Endothelial cell of umbilical vein (primary cell): Measurements from ENCODE around the gene C4orf54. TPM values are rescaled to one million over a fixed set of nuclear protein-coding genes. Genes with fewer than 3 reads are reported as not detected.

Source experiments
- BruUV-seq: library from RNA; stranded (reverse); fragments of 400-500 nt; replicated peaks from 2 replicates; lab custom pipeline; 2021; lab: Mats Ljungman, UMichigan
- CTCF ChIA-PET: fragments of 300-600, 350-600 bp; sonication (Branson Sonifier 250); formaldehyde crosslinking; loops from one replicate; lab custom pipeline; 2021; ENCODE audit warnings: antibody characterized with exemption, inconsistent platforms; lab: Charles Lee
- POLR2A ChIA-PET: fragments of 300-600, 350-600 bp; sonication (Branson Sonifier 250); formaldehyde crosslinking; loops from one replicate; lab custom pipeline; 2021; ENCODE audit warnings: antibody characterized with exemption, inconsistent platforms; lab: Charles Lee
- DNase-seq: peaks from one replicate; pipeline ENCODE4 v3.0.0-alpha.2; 2011; ENCODE audit warnings: low read depth, low spot score
- FAIRE-seq: peaks from 2 replicates; lab custom pipeline; 2011; peaks lifted over from hg19 to GRCh38; lab: Jason Lieb, UNC
- H2AFZ ChIP-seq: 2 replicates; pipeline ENCODE4 v1.6.0; 2012; ENCODE audit warnings: low read depth, low read length, control low read depth, inconsistent platforms
- H3K27ac ChIP-seq: 2 replicates; pipeline ENCODE4 v1.5.1; 2011; ENCODE audit warnings: low read depth, mild to moderate bottlenecking, control low read depth, low read length, moderate library complexity; ENCODE audit not compliant: insufficient read depth
- H3K27me3 ChIP-seq, 2 experiments: 2 replicates each; pipeline versions ENCODE4 v1.6.0 to v1.6.1; 2011; ENCODE audit warnings: low read length in 2 of 2, mixed read lengths in 1 of 2; ENCODE audit not compliant: control insufficient read depth in 2 of 2, insufficient read depth in 2 of 2
- H3K36me3 ChIP-seq, 2 experiments: 2 replicates in 1 of 2; 3 replicates in 1 of 2; pipeline ENCODE4 v1.5.1; 2011; ENCODE audit warnings: low read length in 2 of 2, mild to moderate bottlenecking in 1 of 2, moderate library complexity in 1 of 2; ENCODE audit not compliant: control insufficient read depth in 2 of 2, insufficient read depth in 2 of 2; ENCODE audit errors: extremely low read depth in 1 of 2
- H3K4me1 ChIP-seq: 3 replicates; pipeline ENCODE4 v1.5.1; 2011; ENCODE audit warnings: mild to moderate bottlenecking, low read length; ENCODE audit not compliant: control insufficient read depth, insufficient read depth; ENCODE audit errors: extremely low read depth
- H3K4me2 ChIP-seq: 2 replicates; pipeline ENCODE4 v1.6.1; 2011; ENCODE audit warnings: low read length, control low read depth, mixed read lengths; ENCODE audit not compliant: insufficient read depth
- H3K4me3 ChIP-seq, 3 experiments: fragments of 200-600 bp in 1 of 3; sonication (generic), shearing (Covaris generic) in 1 of 3; replicated peaks in 1 of 3; 2 replicates each; pipeline ENCODE4 v1.5.1; 2011 to 2016; ENCODE audit warnings: control low read depth in 3 of 3, low read length in 3 of 3, mild to moderate bottlenecking in 2 of 3, inconsistent platforms in 1 of 3, low read depth in 1 of 3, moderate library complexity in 1 of 3; ENCODE audit not compliant: insufficient read depth in 1 of 3
- H3K79me2 ChIP-seq: 2 replicates; pipeline ENCODE4 v1.6.0; 2012; ENCODE audit warnings: low read length, inconsistent platforms; ENCODE audit not compliant: control insufficient read depth, insufficient read depth
- H3K9ac ChIP-seq: replicated peaks from 2 replicates; pipeline ENCODE3; 2011; ENCODE audit warnings: low read length, control low read depth; ENCODE audit not compliant: insufficient read depth; ENCODE audit errors: extremely low read depth
- H3K9me1 ChIP-seq: replicated peaks from 3 replicates; pipeline ENCODE4 v1.6.0; 2011; ENCODE audit warnings: mild to moderate bottlenecking, low read length; ENCODE audit not compliant: control insufficient read depth, insufficient read depth; ENCODE audit errors: extremely low read depth
- H3K9me3 ChIP-seq: replicated peaks from 2 replicates; pipeline ENCODE4 v1.5.1; 2012; ENCODE audit warnings: low read length, inconsistent platforms; ENCODE audit not compliant: control insufficient read depth, insufficient read depth
- H4K20me1 ChIP-seq: replicated peaks from 2 replicates; pipeline ENCODE3; 2011; ENCODE audit warnings: mild to moderate bottlenecking, low read length; ENCODE audit not compliant: control insufficient read depth, insufficient read depth; ENCODE audit errors: extremely low read depth
- CTCF ChIP-seq, 2 donors: IDR thresholded peaks; 1 replicate in 1 of 2; 2 replicates in 1 of 2; pipeline ENCODE4 v1.5.1; 2011; ENCODE audit warnings: low read length in 2 of 2, mild to moderate bottlenecking in 2 of 2, moderate library complexity in 2 of 2, control low read depth in 1 of 2, inconsistent platforms in 1 of 2, low read depth in 1 of 2; ENCODE audit not compliant: insufficient read depth in 1 of 2; ENCODE audit errors: extremely low read depth in 1 of 2
- EZH2 ChIP-seq: IDR thresholded peaks from 2 replicates; pipeline ENCODE4 v1.6.1; 2012; ENCODE audit warnings: borderline replicate concordance, low read depth, mild to moderate bottlenecking, moderate library complexity, low read length, inconsistent platforms; ENCODE audit not compliant: severe bottlenecking
- FOS ChIP-seq: IDR thresholded peaks from 2 replicates; pipeline ENCODE4 v1.6.1; 2011; ENCODE audit warnings: mild to moderate bottlenecking, low read length, moderate library complexity, borderline replicate concordance; ENCODE audit not compliant: insufficient read depth
- GATA2 ChIP-seq: IDR thresholded peaks from 2 replicates; pipeline ENCODE4 v1.7.0; 2011; ENCODE audit warnings: low read depth, mild to moderate bottlenecking, moderate library complexity, mixed read lengths, low read length; ENCODE audit not compliant: insufficient read length, insufficient read depth
- JUN ChIP-seq: IDR thresholded peaks from 2 replicates; pipeline ENCODE4 v1.6.1; 2011; ENCODE audit warnings: borderline replicate concordance, low read depth; ENCODE audit not compliant: insufficient read length, insufficient read depth
- MAX ChIP-seq: IDR thresholded peaks from 2 replicates; pipeline ENCODE4 v1.6.1; 2011; ENCODE audit not compliant: insufficient read depth, insufficient read length
- MYC ChIP-seq: IDR thresholded peaks from one replicate; pipeline ENCODE4 v1.6.1; 2011; ENCODE audit warnings: mild to moderate bottlenecking, low read depth, low read length
- POLR2A ChIP-seq: IDR thresholded peaks from 2 replicates; pipeline ENCODE4 v1.6.1; 2012; ENCODE audit warnings: low read depth, mild to moderate bottlenecking, control low read depth, low read length
- POLR2AphosphoS5 ChIP-seq: IDR thresholded peaks from 2 replicates; pipeline ENCODE4 v1.6.1; 2012; ENCODE audit warnings: low read depth, mild to moderate bottlenecking, control low read depth, low read length, moderate library complexity; ENCODE audit not compliant: insufficient read depth
- dilution Hi-C: fragments of 300-500 bp; cut with MboI; formaldehyde crosslinking; loops from one replicate; pipeline ENCODE4 v1.15.0; 2019; ENCODE audit warnings: low sequenced_read_pairs; ENCODE audit not compliant: extremely low pct_ligation_motif_present
- intact Hi-C: fragments of 100-400 bp; cut with micrococcal nuclease; formaldehyde crosslinking; loops from one replicate; pipeline ENCODE4 v1.10.0; 2022
- polyA plus RNA-seq, 4 experiments: library from polyadenylated mRNA; depleted of rRNA in 3 of 4; stranded (reverse) in 3 of 4; unstranded in 1 of 4; fragments of >200 nt; gene quantifications; 2 replicates each; pipeline versions ENCODE4 v1.2.1 to v1.2.3, GENCODE V29; 2011 to 2012; ENCODE audit warnings: missing spikeins in 1 of 4
- total RNA-seq: library from RNA; stranded (reverse); gene quantifications from 2 replicates; pipeline ENCODE4 v1.2.3, GENCODE V29; 2021

C4orf54 gene
- total and polyA plus RNA-seq, 2 donors (not counting 3 experiments of a cell fraction or from before 2014, with no cell fraction given), result not detected

GRCh38 chr4:99669084-99669483 lies 11.5 kb upstream of the C4orf54 start:
- no peak overlapping the region for H3K27ac ChIP-seq
- no peaks in the 10 kb centered on the region for H3K27me3 ChIP-seq
- no peaks in the 10 kb centered on the region for H3K36me3 ChIP-seq
- no peaks in the 10 kb centered on the region for H3K9me1 ChIP-seq
- no peaks in the 10 kb centered on the region for H3K4me1 ChIP-seq
- no TSS peak for BruUV-seq
- no peak overlapping the region for H2AFZ ChIP-seq
- H4K20me1 ChIP-seq, result no peaks in the 10 kb centered on the region
- dilution Hi-C loops, result no loop called here
- intact Hi-C loops, result no loop called here
- H3K79me2 ChIP-seq, result no peaks in the 10 kb centered on the region
- FAIRE-seq (no peak), DNase-seq (no peak)
- H3K4me3 ChIP-seq, result no peak overlapping the region
- no peaks in the 10 kb centered on the region for H3K9me3 ChIP-seq
- ChIA-PET POLR2A (no interaction called here), CTCF (no interaction called here)
- no peak overlapping the region for H3K4me2 ChIP-seq
- no peak overlapping the region for H3K9ac ChIP-seq
- TF ChIP-seq FOS (no peak), POLR2AphosphoS5 (no peak), JUN (no peak), EZH2 (no peak)

- dilution Hi-C loops (no loop called here), intact Hi-C loops (no loop called here)
- no peaks in the 10 kb centered on the region for H3K27me3 ChIP-seq
- no peak overlapping the region for H3K4me3 ChIP-seq
- no peaks in the 10 kb centered on the region for H3K79me2 ChIP-seq
- CTCF ChIA-PET, result interaction anchor here (0.6 kb wide), 1 partner anchor 60 kb away, joined by 3 read pairs; no protein-coding TSS in a partner anchor
- H3K9me3 ChIP-seq, result no peaks in the 10 kb centered on the region
- POLR2A ChIA-PET, result no interaction called here
- no peak overlapping the region for H3K9ac ChIP-seq
- H3K9me1 ChIP-seq, result no peaks in the 10 kb centered on the region
- TF ChIP-seq MAX, result no peak
- no peak for TF ChIP-seq POLR2A
- no peak for TF ChIP-seq CTCF (IDR thresholded peaks at IDR 0.05; ENCODE audit: extremely low read depth in 1 of 2, insufficient read depth in 1 of 2, low read depth in 1 of 2, low read length in 2 of 2)
- no peak for TF ChIP-seq JUN
- TF ChIP-seq MYC, result no peak
- TF ChIP-seq EZH2, result no peak
- TF ChIP-seq FOS, result no peak
- TF ChIP-seq POLR2AphosphoS5, result no peak
- TF ChIP-seq GATA2, result no peak
- no TSS peak for BruUV-seq
- H3K36me3 ChIP-seq, result no peaks in the 10 kb centered on the region
- H3K27ac ChIP-seq, result no peak overlapping the region
- FAIRE-seq (no peak), DNase-seq (no peak)
- H3K4me2 ChIP-seq, result no peak overlapping the region
- H4K20me1 ChIP-seq, result no peaks in the 10 kb centered on the region
- H3K4me1 ChIP-seq, result no peaks in the 10 kb centered on the region
- H2AFZ ChIP-seq, result no peak overlapping the region
Observed at GRCh38 chr4:99668472-99668871, 10.8 kb upstream of the C4orf54 start.
